ENCODE results near the gene AP2M1.

The AP2M1 gene

GRCh38 chr3:184229394-184230080, 54.9 kb downstream of the AP2M1 start, which contains the start of gene VWA5B2:
TSS of gene VWA5B2 (plus strand) at chr3:184229585. CDS start at chr3:184230529, 944 bp downstream.
- peak; percentile 77 for DNase-seq

- DNase-seq: no peak
These were observed 55.5 kb downstream of the AP2M1 start for GRCh38 chr3:184230081-184230602.

- no peak for DNase-seq
These were observed 56.2 kb downstream of the AP2M1 start for GRCh38 chr3:184230603-184231528.

GRCh38 chr3:184231671-184232070, 57.0 kb downstream of the AP2M1 start:
- no peak for DNase-seq

- no peak for DNase-seq
These were observed 58.6 kb downstream of the AP2M1 start for GRCh38 chr3:184233127-184233843.

All from stimulated activated CD8-positive, alpha-beta memory T cell treated with anti-CD3 and anti-CD28 coated beads, Interleukin-4, amount 100 ng/mL, for 48 hours (primary cell).